HG02852 (cell line): ENCODE data around the gene ZC3H13.

Experiments used
- ATAC-seq: cut with Tn5 transposase; IDR thresholded peaks from one replicate; pipeline ENCODE4 v1.9.1; 2021; ENCODE audit warnings: mild to moderate bottlenecking, moderate library complexity; ENCODE audit not compliant: unreplicated experiment

The ZC3H13 gene

DNA sequence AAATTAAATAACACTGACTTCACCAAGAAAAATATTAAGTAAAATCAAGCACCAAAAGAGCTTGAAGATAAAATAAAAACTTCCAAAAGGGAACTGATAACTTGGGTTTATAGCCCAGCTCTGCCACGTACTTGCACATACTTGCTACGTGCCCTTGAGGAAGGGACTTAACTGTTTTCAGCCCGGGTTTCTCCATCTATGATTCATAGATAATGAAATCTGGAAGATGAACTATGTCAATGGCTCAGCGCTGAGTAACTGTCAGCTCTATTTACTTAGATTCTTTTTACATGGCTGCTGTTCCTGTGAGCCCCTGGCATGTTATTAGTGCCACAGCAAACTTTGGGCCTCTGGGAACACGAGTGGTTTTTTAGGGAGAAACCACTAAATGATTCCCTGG, 9.6 kb upstream of the ZC3H13 start:
- ATAC-seq, result no peak

DNA sequence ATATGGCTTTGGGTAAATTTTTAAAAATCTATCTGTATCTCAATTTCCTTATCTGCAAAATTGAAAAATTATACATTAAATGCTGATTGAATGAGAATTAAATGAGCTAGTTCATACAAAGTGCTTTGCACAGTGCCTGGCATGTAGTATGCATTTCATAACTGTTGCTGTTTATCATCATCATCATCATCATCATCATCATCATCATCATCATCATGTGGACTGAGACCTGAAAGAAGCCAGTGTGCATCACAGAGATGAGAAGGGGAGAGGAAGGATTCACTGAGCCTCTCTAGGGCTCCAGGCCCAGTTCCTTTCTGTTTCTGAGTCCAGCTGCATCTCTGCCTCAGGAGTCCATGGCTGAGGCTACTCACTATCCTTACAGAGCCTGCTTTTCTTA, 6.9 kb upstream of the ZC3H13 start:
- no peak for ATAC-seq

DNA sequence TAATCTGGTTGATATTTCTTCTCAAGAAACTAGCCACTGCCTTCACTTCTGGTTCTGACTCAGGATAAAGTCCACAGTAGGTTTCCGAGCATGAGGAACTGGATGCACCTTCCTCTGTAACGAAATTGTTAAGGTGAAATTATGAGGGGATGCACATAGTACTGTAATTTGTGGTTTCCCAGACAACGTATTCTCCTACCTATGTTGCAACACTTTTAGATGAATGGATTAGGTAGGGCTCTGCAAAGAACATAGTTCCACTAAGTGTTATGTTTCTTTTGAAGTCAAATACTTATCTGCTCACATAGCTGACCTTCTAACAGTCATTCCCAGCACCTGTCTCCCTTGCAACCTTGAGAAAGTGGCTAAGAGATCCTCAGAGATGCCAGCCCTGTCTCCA, 5.7 kb upstream of the ZC3H13 start:
- no peak for ATAC-seq

DNA sequence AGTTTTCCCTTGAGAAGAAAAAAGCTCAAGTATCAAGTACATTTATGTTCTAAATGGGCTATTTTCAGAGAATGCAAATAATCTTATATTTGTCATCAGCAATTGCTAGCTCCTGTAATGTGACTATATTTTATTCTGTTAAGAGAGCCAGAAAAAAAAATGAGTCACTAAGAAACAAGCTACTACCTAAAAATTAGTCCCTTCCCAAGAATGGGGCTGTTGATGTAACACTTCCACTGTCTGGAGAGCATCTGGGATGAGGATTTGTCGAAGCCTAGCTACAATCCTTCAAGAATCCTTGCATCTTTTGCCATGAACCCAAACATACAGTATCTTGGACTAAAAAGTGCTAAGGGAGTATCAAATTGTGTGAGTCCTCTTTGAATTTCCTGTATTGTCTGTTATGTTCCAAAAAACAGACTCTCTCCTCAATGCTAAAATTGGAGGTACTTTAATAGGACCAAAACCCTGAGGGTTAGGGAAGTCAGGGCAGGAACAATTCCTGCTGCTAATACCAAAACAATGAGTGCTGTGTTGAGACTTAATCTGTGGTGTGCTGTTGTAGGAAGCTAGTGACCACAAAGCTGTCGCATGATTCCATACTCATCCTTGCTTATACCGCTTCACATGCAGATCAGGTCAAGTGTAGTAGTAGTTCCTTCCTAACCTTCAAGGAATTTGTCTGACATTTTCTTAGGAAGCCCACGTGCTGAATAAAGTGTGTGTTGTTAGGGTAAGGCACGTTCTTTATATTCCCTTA, 4.9 kb upstream of the ZC3H13 start:
- ATAC-seq, result no peak

DNA sequence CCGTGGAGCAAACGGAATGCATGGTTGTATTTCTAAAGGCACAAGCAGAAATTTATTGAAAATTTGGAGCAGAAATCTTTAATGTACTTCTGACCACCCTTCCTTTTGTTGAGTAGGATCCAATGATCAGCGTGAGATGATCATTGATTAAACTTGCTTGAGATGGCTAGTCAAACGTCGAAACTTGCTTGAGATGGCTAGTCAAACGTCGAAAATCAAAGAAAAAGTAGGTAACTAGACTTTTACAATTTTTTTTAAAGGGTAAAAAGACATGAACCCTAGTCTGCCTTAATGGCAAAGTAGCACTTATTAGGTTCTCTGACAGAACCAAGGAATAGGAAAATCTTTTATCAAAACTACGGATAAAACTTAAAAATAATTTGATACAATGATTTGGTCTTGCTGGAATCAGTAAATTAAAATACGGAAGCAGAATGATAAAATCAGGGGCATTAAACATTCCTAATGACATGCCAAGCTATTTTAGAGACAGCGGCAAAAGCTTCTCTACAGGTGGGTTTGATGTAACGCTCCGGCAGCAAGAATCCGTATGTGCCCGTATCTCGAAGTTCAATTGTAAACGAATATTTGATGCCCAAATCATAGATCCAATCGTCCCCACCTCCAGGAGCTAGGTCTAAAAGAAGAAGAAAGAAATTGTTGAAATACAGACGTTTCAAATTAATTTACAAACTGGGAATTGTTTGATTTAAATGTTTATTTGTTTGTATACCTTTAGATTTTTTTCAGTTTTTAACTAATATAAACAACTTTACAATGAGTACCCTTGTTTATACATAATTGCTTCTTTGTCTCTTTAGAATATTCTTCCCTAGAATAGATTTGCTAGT, 841 bp upstream of the ZC3H13 start:
- ATAC-seq, result no peak

DNA sequence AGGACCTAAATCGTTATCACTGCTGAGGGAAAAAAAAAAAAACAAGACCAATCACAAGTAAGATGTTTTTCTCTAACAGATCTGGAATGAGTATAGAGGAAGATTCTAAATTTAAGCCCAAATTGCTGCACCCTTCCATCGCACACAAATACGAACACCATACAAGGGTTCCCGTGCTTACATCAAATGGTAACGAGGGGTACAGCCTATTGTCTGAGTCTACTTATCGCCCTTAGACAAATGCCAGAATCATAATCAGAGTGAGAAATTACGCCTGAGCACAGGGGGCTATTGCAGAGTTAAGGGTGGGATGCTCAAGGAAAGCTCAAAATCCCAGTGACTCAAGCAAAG, 603 bp downstream of the ZC3H13 start:
- no peak for ATAC-seq

DNA sequence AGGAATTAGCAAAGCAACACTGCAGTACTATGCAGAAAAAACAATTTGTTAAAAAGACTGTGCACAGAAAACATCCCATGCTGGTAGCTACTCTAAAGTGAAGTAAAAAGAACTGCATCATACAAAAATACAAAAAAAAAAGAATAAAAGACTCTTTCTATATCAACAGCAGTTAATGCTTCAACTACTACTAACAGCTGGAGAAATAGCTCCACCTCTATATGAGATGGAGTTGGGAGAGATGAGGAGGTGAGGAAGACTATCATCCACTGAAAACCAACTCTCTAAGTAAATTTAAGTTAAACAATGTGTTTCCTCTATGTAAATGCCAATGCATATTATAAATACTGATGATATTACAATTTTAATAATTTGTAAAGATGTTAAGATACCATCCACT, 1.8 kb downstream of the ZC3H13 start:
- ATAC-seq, result no peak

DNA sequence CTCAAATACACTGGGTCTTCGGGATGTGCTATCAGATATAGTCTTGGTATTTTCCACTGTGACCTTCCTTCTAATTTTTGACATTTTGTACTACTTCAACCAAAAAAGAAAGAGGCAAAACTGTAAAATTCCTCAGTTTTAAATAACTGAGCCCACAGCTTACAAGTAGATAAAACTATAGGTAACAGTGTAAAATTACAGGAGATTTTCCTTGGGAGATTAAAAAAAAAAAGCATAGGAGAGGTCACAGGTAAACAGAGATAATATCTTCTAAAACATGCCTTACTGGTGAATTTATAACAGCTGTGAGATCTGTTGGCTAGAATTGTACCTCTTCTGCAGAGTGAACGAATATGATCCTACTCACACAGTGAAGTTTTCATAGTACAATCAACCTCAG, 7.1 kb downstream of the ZC3H13 start:
- ATAC-seq, result no peak

DNA sequence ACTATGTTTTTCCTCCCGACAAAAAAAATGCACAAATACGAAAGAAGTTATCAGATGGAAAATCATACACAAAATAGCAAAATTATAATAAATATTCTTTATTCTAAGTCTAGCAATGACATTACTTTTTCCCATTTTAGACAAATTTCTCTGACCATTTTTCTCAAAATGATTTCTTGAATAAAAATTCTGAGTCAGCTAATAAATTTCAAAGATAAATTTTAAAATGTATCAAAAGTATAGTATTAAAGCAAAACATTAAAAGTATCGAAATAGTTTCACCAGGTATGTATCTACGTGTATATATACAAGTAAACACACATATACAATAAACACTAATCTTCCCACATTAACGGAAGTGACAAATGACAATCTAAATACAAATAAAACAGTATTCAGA, 8.9 kb downstream of the ZC3H13 start:
- ATAC-seq, result no peak

DNA sequence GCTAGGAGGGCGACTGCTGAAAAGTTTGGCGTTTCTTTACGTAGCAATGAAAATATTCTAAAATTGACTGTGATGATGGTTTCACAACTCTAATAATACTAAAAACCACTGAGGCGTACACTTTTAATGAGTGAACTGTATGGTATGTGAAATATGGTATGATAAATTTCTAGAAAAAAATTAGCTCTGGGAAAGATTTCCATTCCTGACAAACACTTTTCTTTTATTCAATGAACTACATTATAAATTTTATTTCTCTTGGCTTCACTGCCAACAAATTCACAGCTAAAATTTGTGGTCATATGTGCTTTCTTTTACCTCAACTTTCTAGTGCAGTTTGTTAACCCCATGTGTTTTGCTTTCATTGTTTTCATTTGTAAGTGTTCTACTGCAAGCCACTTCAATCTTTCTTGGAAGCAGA, 11.1 kb downstream of the ZC3H13 start:
- ATAC-seq, result no peak

DNA sequence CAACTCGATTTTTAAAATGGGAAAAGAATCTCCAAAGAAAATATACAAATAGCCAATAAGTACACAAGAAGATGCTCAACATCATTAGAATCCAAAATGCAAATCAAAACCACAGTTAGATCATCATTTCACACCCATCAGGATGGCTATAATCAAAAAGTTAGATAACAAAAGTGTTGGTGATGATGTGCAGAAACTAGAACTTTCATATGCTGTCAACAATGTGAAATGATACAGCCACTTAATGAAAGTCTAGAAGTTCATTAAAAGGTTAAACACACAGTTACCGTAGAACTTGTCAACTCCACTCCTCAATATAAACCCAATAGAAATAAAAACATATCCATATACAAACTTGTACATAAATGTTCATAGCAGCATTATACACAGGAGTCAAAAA, 11.8 kb downstream of the ZC3H13 start:
- no peak for ATAC-seq

DNA sequence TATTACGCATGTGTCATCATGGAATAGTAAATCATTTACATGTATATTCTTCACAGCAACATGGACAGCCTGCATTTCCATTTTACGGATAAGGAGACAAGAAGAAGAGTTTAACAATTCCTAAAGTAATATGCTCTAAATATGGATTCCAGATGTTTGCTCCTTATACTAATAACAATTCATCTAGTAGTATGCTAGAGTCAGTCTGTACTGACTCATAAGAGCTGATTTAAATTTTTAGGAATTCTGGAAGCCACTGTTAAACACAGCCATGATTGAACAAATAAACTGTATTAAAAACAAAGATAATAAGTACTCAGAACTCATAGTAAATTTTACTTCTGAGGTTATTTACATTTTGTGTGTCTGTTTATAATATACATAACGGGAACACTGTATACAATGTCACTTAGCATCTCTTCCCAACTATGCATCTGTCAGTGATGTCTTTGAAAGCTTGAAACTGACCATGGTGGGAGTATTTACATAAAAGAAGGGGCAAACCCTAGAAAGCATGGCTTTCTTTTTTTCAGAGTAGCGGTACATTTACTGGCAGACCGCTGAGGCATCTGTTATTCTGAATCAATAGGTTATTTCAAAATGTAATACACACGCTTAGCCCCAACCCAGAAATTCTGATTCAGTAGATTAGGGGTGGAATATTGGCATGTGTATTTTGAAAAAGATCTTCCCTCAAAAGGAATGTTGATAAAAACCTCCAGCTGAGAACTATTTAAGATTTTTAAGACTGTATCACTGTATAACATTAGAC, 12.9 kb downstream of the ZC3H13 start:
- no peak for ATAC-seq

DNA sequence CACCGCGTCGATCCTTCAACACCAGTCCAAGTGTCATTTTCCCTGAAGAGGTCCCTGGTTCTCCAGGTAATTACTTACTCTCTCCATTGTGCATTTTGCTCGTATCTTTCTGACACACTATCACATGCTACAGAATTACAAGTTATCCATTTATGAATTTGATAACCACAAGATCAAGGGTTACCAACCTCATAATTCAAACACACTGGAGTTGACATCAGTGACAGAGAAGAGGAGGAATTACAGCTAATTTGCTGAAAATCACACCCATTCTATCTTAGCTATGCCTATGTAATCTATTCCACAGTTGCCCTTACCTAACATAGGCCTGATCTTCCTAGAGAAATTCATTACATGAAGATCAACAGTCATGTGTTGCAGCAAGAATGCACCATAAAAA, 14.2 kb downstream of the ZC3H13 start:
- no peak for ATAC-seq

DNA sequence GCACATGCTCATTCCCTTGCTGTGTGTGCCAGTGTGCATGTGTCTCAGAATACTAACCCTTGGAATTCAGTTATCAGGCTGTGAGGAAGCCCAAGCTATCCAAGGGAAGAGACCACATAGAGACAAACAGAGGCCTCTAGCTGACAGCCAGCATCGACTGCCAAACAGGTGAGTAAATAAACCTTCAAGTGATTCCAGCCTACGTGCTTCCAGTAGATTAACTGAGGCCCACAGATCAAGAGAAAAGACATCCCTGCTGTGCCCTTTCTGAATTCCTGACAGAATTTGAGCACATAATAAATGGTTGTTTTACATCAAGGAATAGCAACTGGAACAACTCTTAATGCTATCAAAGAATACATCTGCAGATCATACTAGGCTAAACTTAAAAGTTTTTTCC, 17.5 kb downstream of the ZC3H13 start:
- no peak for ATAC-seq

DNA sequence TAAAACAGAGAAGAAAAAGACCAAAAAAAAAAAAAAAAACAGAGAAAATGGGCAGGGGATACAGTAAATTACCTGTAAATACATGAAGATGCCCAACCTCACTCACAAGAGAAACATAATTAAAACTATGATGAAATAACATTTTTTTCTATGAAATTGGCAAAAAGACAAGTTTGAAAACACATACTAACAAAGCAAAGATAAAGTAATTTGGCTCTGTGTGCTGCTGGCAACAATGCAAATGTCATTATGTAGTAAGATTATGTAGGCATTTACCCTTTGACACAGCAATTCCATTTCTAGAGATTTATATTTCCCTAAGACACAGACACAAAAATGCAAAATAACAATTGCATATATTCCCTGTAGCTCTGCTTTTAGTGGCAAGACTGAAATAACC, 20.2 kb downstream of the ZC3H13 start:
- no peak for ATAC-seq

DNA sequence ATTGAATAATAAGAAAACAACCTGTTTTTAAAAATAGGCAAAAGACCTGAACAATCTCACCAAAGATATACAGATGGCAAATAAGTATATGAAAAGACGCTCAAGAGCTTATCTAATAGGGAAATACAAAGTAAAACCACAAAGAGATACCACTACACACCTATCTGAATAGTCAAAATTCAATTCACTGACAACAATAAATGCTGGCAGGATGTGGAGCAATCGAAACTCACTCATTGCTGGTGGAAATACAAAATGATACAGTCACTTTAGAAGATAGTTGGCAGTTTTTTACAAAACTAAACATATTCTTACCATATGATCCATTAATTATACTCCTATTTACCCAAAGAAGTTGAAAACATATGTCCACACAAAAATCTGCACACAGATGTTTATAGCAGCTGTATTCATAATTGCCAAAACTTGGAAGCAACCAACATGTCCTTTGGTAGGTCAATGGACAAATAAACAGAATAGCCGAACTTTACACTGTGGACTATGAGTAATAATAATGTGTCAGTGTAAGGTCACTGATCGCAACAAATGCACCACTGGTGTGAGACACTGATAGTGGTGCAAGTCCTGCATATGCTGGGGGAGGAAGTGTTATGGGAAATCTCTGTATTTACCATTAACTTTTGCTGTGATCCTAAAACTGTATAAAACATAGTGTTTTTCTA, 20.8 kb downstream of the ZC3H13 start:
- ATAC-seq, result no peak

DNA sequence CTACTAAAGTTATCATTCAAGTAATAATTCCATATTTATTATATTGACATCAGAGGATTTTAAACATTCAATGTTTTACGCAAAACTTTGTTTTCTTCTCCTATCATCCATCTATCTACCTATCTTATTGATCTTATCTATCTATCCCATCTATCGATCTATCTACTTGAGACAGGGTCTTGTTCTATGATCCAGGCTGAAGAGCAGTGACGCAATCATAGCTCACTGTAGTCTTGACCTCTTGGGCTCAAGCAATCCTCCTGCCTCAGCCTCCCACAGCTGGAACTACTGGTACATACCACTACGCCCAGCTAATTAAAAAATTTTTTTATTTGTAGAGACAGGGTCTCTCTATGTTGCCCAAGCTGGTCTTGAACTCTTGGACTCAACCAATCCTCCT, 27.4 kb downstream of the ZC3H13 start:
- no peak for ATAC-seq

DNA sequence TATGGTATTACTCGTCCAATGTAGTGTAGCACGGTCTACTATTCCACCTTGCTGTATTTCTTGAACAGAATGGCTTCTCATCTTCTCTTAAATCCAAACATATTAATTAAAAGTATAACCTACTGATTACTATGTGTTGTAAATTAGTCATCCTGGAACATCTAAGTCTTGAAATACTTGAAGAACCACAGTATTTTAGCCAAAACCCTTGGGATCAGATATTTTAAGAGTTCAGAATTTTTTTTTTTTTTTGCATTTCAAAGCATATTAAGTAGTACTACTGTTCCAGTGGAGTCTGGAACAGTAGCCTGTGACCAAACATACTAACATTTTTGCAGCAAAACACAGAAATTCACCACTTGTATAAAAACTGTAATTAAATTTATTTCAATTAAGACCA, 30.1 kb downstream of the ZC3H13 start:
- ATAC-seq, result no peak

DNA sequence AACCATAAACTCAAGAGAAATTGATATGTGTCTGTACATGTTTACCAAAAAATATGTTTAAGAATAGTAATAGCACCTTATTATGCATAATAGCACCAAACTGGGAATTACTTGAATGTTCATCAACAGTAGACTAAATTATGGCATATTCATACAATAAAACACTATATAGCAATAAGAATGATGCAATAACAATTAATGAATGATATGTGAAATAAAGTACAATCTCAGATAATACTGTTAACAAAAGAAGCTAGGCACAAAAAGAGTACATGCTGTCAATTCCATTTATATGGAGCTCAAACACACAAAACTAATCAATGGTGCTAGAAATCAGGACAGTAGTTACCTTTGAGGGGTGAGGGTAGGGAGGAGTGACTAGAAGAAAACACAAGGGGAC, 36.3 kb downstream of the ZC3H13 start:
- no peak for ATAC-seq

DNA sequence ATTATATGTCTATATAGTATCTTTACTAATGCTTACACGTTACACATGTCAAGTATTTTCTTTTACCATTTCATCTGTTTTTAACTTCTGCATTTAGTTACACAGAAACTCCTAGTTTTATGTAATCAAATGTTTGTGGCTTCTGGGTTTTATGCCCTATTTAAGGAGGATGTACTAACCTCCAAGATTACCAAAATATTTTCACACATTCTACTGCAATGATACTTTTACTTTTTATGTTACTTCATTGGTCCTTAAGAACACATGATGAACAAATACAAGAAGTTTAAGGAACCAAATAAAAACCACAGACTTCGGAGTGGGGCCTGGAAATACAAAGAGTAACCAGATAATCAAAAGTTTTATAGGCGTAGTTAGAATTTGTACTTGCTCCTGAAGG, 37.2 kb downstream of the ZC3H13 start:
- no peak for ATAC-seq

DNA sequence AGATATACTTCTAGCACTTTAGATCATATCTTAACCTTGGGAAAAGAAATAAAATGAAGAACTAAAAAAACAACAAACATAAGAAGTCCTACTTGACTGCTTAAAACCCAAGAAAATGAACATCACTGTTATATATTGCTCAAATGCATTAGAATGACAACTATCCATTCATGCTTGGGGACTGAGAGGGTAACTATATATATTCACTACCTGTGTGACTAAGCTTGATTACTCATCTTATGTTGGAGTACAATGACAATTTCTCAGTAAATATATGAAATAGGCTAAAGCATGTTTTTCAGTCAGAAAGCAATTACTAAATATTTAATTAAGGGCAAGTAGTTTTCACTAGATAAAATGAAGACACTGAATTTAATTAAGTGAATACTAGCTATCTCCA, 40.1 kb downstream of the ZC3H13 start:
- no peak for ATAC-seq
